Neural cell (in vitro differentiated cells): ENCODE data around the gene ARHGAP27. TPM values are rescaled to one million over a fixed set of nuclear protein-coding genes. Genes with fewer than 3 reads are reported as not detected.

Source experiments
- H2AFZ ChIP-seq: fragments of 200-600, 300-800 bp; sonication (generic), shearing (Covaris generic); 2 replicates; pipeline ENCODE4 v1.6.0; 2014; ENCODE audit warnings: low read depth, mild to moderate bottlenecking, antibody characterized with exemption, low read length, moderate library complexity
- H3F3A ChIP-seq: fragments of 200-600 bp; shearing (Covaris generic); 2 replicates; pipeline ENCODE4 v1.6.1; 2016; ENCODE audit warnings: mild to moderate bottlenecking, moderate library complexity, mixed read lengths, antibody characterized with exemption, low read length; ENCODE audit not compliant: insufficient read depth, poor library complexity, severe bottlenecking
- H3K27ac ChIP-seq: fragments of 200-600, 300-800 bp; sonication (generic), shearing (Covaris generic); 2 replicates; pipeline ENCODE4 v1.5.1; 2014; ENCODE audit warnings: mild to moderate bottlenecking, low read length, moderate library complexity
- H3K27me3 ChIP-seq: fragments of 300-800, 200-600 bp; sonication (generic), shearing (Covaris generic); 2 replicates; pipeline ENCODE4 v1.6.0; 2014; ENCODE audit warnings: mild to moderate bottlenecking, low read depth, low read length, moderate library complexity; ENCODE audit not compliant: insufficient read depth
- H3K36me3 ChIP-seq: fragments of 300-800, 200-600 bp; sonication (generic), shearing (Covaris generic); 2 replicates; pipeline ENCODE4 v1.5.1; 2014; ENCODE audit warnings: mild to moderate bottlenecking, antibody characterized with exemption, low read length, moderate library complexity; ENCODE audit not compliant: insufficient read depth
- H3K4me2 ChIP-seq: fragments of 300-800, 200-600 bp; sonication (generic), shearing (Covaris generic); 2 replicates; pipeline ENCODE4 v1.6.0; 2014; ENCODE audit warnings: mild to moderate bottlenecking, low read length
- H3K4me3 ChIP-seq: fragments of 300-800, 200-600 bp; sonication (generic), shearing (Covaris generic); 2 replicates; pipeline ENCODE4 v1.5.1; 2014; ENCODE audit warnings: mild to moderate bottlenecking, low read length, moderate library complexity
- H3K79me2 ChIP-seq: fragments of 200-600 bp; shearing (Covaris generic); replicated peaks from 2 replicates; pipeline ENCODE4 v1.6.0; 2014; ENCODE audit warnings: mild to moderate bottlenecking, low read length, moderate library complexity; ENCODE audit not compliant: insufficient read depth
- H3K9ac ChIP-seq: fragments of 300-800, 200-600 bp; sonication (generic), shearing (Covaris generic); 2 replicates; pipeline ENCODE4 v1.6.1; 2016; ENCODE audit warnings: mild to moderate bottlenecking, low read length, mixed read lengths
- H3K9me2 ChIP-seq: fragments of 200-600 bp; shearing (Covaris generic); 2 replicates; pipeline ENCODE4 v1.6.1; 2016; ENCODE audit warnings: mild to moderate bottlenecking, low read length, mixed read lengths; ENCODE audit not compliant: insufficient read depth
- H3K9me3 ChIP-seq: fragments of 200-600, 300-800 bp; sonication (generic), shearing (Covaris generic); 2 replicates; pipeline ENCODE4 v1.6.1; 2016; ENCODE audit warnings: mild to moderate bottlenecking, mixed run types, low read length, moderate library complexity, mixed read lengths
- H4K20me1 ChIP-seq: fragments of 200-600 bp; shearing (Covaris generic); 2 replicates; pipeline ENCODE4 v1.6.1; 2016; ENCODE audit warnings: mild to moderate bottlenecking, mixed run types; ENCODE audit not compliant: insufficient read depth
- CTCF ChIP-seq: fragments of 450-650 bp; IDR thresholded peaks from 2 replicates; pipeline ENCODE4 v1.5.1; 2014; ENCODE audit warnings: antibody characterized with exemption, mild to moderate bottlenecking, moderate library complexity; ENCODE audit not compliant: poor library complexity, severe bottlenecking
- EP300 ChIP-seq: fragments of 450-650 bp; conservative IDR thresholded peaks from 2 replicates; pipeline ENCODE4 v1.6.1; 2014; ENCODE audit warnings: antibody characterized with exemption, mild to moderate bottlenecking, moderate library complexity; ENCODE audit not compliant: poor library complexity, severe bottlenecking
- EZH2 ChIP-seq: fragments of 200-600, 300-800 bp; shearing (Covaris generic), sonication (generic); IDR thresholded peaks from 2 replicates; pipeline ENCODE4 v1.6.1; 2014; ENCODE audit warnings: antibody characterized with exemption, low read length, borderline replicate concordance, mild to moderate bottlenecking; ENCODE audit not compliant: insufficient read depth, poor library complexity, severe bottlenecking
- MXI1 ChIP-seq: fragments of 450-650 bp; conservative IDR thresholded peaks from 2 replicates; pipeline ENCODE4 v1.6.1; 2014; ENCODE audit warnings: antibody characterized with exemption, mild to moderate bottlenecking; ENCODE audit not compliant: poor library complexity, severe bottlenecking
- POLR2AphosphoS5 ChIP-seq: IDR thresholded peaks from 2 replicates; pipeline ENCODE4 v1.6.1; 2012
- RAD21 ChIP-seq: fragments of 450-650 bp; conservative IDR thresholded peaks from 2 replicates; pipeline ENCODE4 v1.6.1; 2014; ENCODE audit warnings: antibody characterized with exemption, mild to moderate bottlenecking, moderate library complexity
- REST ChIP-seq: IDR thresholded peaks from 2 replicates; pipeline ENCODE4 v1.6.1; 2012; ENCODE audit warnings: borderline replicate concordance
- SMC3 ChIP-seq: fragments of 450-650 bp; conservative IDR thresholded peaks from 2 replicates; pipeline ENCODE4 v1.6.1; 2014; ENCODE audit warnings: antibody characterized with exemption, mild to moderate bottlenecking, moderate library complexity; ENCODE audit not compliant: poor library complexity
- TAF1 ChIP-seq: IDR thresholded peaks from 2 replicates; pipeline ENCODE4 v1.6.1; 2012; ENCODE audit warnings: low read depth
- polyA plus RNA-seq: library from polyadenylated mRNA; depleted of rRNA; stranded (reverse); fragments of >200 nt; gene quantifications from 2 replicates; pipeline ENCODE4 v1.2.3, GENCODE V29; 2014

Gene ARHGAP27
- polyA plus RNA-seq, 1 donor from 2014 or later = 7.4 TPM

- no peak overlapping the region for H2AFZ ChIP-seq
- H3K79me2 ChIP-seq = no peaks in the 10 kb centered on the region
- no peaks in the 10 kb centered on the region for H3K36me3 ChIP-seq
- no peak overlapping the region for H3K4me3 ChIP-seq
- no peak overlapping the region for H3K4me2 ChIP-seq
- no peaks in the 10 kb centered on the region for H3F3A ChIP-seq
- H3K9me3 ChIP-seq = no peaks in the 10 kb centered on the region
- H4K20me1 ChIP-seq = no peaks in the 10 kb centered on the region
- H3K9me2 ChIP-seq = no peaks in the 10 kb centered on the region
- TF ChIP-seq EP300 (no peak), REST (no peak), SMC3 (no peak), RAD21 (no peak), TAF1 (no peak), MXI1 (no peak), EZH2 (no peak), POLR2AphosphoS5 (no peak), CTCF (no peak)
- H3K9ac ChIP-seq = no peak overlapping the region
- no peak overlapping the region for H3K27ac ChIP-seq
- H3K27me3 ChIP-seq = no peaks in the 10 kb centered on the region
Measured at GRCh38 chr17:45413498-45413923, 19.2 kb downstream of the ARHGAP27 start.

- H3K9me3 ChIP-seq = no peaks in the 10 kb centered on the region
- no peak overlapping the region for H3K4me3 ChIP-seq
- no peaks in the 10 kb centered on the region for H3K9me2 ChIP-seq
- H3K4me2 ChIP-seq = no peak overlapping the region
- no peaks in the 10 kb centered on the region for H3K27me3 ChIP-seq
- no peaks in the 10 kb centered on the region for H3K36me3 ChIP-seq
- no peak for TF ChIP-seq SMC3
- no peak for TF ChIP-seq TAF1
- no peak for TF ChIP-seq CTCF
- no peak for TF ChIP-seq REST
- no peak for TF ChIP-seq EP300
- no peak for TF ChIP-seq POLR2AphosphoS5
- no peaks in the 10 kb centered on the region for H4K20me1 ChIP-seq
- H3K9ac ChIP-seq = no peak overlapping the region
- no peak overlapping the region for H3K27ac ChIP-seq
- H2AFZ ChIP-seq = no peak overlapping the region
- H3F3A ChIP-seq = no peaks in the 10 kb centered on the region
- H3K79me2 ChIP-seq = no peaks in the 10 kb centered on the region
Measured at GRCh38 chr17:45411348-45412105, 21.1 kb downstream of the ARHGAP27 start.
